GM12892 (cell line): ENCODE measurements around the gene EEA1.

ENCODE experiments used
- POLR2A ChIP-seq: IDR thresholded peaks from 2 replicates; pipeline ENCODE4 v1.6.1; 2011; ENCODE audit warnings: low read depth, low read length, control low read depth
- POLR2AphosphoS5 ChIP-seq: IDR thresholded peaks from 2 replicates; pipeline ENCODE4 v1.6.1; 2011; ENCODE audit warnings: low read depth, low read length, control low read depth
- TAF1 ChIP-seq: IDR thresholded peaks from 2 replicates; pipeline ENCODE4 v1.6.1; 2011; ENCODE audit warnings: low read depth, mild to moderate bottlenecking, control low read depth, low read length, borderline replicate concordance

- no peak for TF ChIP-seq POLR2A
- TF ChIP-seq POLR2AphosphoS5, result no peak
- TF ChIP-seq TAF1, result no peak
These were observed 134.3 kb downstream of the EEA1 start for GRCh38 chr12:92794814-92795213.
